NB4 (cell line): Measurements from ENCODE around the gene RASGRP1.

Source experiments
- CTCF ChIP-seq: IDR thresholded peaks from one replicate; pipeline ENCODE4 v1.5.1; 2012; ENCODE audit warnings: low read depth, low read length
- MYC ChIP-seq: IDR thresholded peaks from 2 replicates; pipeline ENCODE4 v1.6.1; 2011; ENCODE audit warnings: low read depth, low read length

- TF ChIP-seq CTCF (no peak), MYC (no peak)
These were observed 104.1 kb downstream of the RASGRP1 start for GRCh38 chr15:38460543-38460942.
